NCI-H2227 treated with DMSO at 0.1 percent for 48 hours (cell line): ENCODE results near the gene HSD17B3.
"Not testable (repeated sequence)": the region's sequence is repeated elsewhere in the genome, so short reads cannot be mapped to it uniquely, and the experiment has no call there.

ENCODE experiments used
- DNase-seq: peaks from one replicate; lab custom pipeline; 2025; lab: John Stamatoyannopoulos, UW

The HSD17B3 gene

DNA sequence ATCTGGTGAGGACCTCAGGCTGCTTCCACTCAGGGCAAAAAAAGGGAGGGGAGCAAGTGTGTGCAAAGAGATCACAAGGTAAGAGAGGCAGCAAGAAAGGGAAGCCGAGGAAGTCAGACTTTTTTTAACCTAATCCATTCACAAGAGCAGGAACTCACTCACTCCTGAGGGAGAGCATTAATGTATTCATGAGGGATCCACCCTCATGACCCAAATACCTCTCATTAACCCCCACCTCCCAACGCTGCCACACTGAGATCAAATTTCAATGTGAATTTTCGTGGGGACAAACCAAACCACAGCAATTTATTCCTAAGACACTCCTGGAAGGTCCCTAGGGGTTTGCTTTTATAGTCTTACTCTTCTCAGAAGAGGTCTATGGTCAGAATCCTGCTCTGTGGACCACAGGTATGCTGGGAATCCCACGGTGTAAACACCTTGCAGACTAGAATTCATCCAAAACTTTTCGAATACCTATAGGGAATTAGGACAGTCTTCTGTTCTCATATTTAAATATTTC is 108.7 kb downstream of the HSD17B3 start:
- DNase-seq: no peak

- DNase-seq: no peak
Measured at GRCh38 chr9:96192710-96193109, 109.3 kb downstream of the HSD17B3 start.

- DNase-seq: no peak
Measured at GRCh38 chr9:96189995-96190394, 112.0 kb downstream of the HSD17B3 start.

GRCh38 chr9:96189581-96189980 is 112.4 kb downstream of the HSD17B3 start:
- DNase-seq: not testable (repeated sequence)

DNA sequence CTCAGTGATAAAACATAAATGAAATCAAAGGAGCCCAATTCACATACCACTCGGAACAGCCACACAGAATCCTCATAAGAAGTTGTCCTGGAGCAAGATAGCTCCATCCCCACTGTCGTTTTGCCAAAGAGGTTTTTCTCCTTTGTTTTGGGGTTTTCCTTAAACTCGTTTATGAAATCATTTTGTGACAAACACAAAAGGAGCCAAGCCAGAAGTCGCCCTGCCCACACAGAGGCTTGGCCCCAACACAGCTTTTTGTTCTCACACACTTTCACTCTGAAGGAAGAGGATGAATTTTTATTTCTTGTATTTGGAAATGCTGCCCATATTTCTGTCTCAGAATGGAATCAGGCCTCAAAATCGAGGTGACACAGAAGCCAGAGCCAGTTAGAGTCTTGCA is 113.4 kb downstream of the HSD17B3 start:
- DNase-seq: no peak

DNA sequence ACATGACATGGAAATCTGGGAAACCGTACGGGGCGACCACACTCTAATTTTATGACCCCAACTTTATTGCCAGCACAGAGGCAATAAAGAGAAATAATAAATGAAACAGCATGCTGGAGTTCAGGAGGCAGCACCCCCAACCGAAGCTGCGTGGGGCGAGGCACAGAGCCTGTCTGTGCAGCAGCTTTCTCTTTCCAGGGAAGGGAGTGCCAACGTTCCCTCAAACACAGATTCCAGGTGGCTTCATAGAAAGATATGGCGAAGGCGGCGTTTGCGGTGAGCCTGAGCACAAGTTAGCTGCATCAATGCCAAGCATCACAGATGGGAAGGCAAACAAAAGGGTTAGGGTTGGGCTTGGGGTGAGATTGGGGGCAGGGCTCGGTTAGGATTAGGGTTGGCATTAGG is 114.8 kb downstream of the HSD17B3 start:
- DNase-seq: no peak

- DNase-seq: no peak
Measured at GRCh38 chr9:96186591-96187011, 115.4 kb downstream of the HSD17B3 start.

DNA sequence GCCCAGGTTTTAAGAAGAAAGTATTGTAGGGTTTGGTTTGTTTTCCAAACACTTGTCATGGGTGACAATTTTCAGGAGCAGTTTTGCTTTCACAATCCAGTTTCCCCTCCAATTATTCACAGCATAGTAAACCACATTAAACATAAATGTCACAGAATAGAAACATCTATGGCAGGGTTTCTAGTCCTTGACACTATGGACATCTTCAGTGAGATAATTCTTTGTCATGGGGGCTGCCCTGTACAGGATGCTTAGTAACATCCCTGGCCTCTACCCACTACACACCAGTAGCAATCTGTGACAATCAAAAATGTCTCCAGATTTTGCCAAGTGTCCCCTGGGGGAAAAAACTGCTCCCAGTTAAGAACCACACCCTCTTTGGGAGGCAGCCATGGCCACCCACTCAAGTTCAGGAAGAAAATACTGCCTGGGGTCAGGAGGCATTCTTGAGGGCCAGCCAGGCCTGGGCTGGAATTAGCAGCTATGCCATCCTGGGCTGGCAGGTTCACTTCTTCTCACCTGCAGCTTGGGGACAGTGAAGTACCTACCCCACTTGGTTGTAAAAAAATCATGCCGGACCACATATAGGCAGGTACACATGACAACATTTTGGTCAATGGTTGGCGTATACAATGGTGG is 116.3 kb downstream of the HSD17B3 start:
- no peak for DNase-seq
